Osteocyte (in vitro differentiated cells): ENCODE data around the gene ALPK1. TPM values are rescaled to one million over a fixed set of nuclear protein-coding genes. Genes with fewer than 3 reads are reported as not detected.

Source experiments
- DNase-seq: peaks from one replicate; pipeline ENCODE4 v3.0.0; 2021; ENCODE audit warnings: mixed read lengths; ENCODE audit not compliant: unreplicated experiment; ENCODE audit errors: extremely low spot score
- H3K27ac Mint-ChIP-seq: one replicate; pipeline ENCODE4 v1.8.0; 2021; ENCODE audit warnings: mild to moderate bottlenecking, mixed read lengths; ENCODE audit not compliant: unreplicated experiment
- H3K27me3 Mint-ChIP-seq: one replicate; pipeline ENCODE4 v1.8.0; 2021; ENCODE audit warnings: mixed read lengths; ENCODE audit not compliant: unreplicated experiment
- H3K36me3 Mint-ChIP-seq: one replicate; pipeline ENCODE4 v1.8.0; 2021; ENCODE audit warnings: mixed read lengths; ENCODE audit not compliant: unreplicated experiment
- H3K4me1 Mint-ChIP-seq: one replicate; pipeline ENCODE4 v1.8.0; 2021; ENCODE audit warnings: mixed read lengths; ENCODE audit not compliant: unreplicated experiment
- H3K4me3 Mint-ChIP-seq: one replicate; pipeline ENCODE4 v1.8.0; 2021; ENCODE audit warnings: mild to moderate bottlenecking, moderate library complexity, mixed read lengths; ENCODE audit not compliant: unreplicated experiment
- H3K9me3 Mint-ChIP-seq: one replicate; pipeline ENCODE4 v1.8.0; 2021; ENCODE audit warnings: mixed read lengths; ENCODE audit not compliant: unreplicated experiment
- CTCF ChIP-seq: fragments of 200-600 bp; sonication (generic); IDR thresholded peaks from 2 replicates; pipeline ENCODE4 v1.5.0; 2021; ENCODE audit warnings: antibody characterized with exemption, mild to moderate bottlenecking, moderate library complexity
- total RNA-seq: library from RNA; stranded (reverse); gene quantifications from 2 replicates; pipeline ENCODE4 v1.2.1, GENCODE V29; 2021

ALPK1 gene
- total RNA-seq, 1 donor from 2014 or later: 9.1 TPM

DNA sequence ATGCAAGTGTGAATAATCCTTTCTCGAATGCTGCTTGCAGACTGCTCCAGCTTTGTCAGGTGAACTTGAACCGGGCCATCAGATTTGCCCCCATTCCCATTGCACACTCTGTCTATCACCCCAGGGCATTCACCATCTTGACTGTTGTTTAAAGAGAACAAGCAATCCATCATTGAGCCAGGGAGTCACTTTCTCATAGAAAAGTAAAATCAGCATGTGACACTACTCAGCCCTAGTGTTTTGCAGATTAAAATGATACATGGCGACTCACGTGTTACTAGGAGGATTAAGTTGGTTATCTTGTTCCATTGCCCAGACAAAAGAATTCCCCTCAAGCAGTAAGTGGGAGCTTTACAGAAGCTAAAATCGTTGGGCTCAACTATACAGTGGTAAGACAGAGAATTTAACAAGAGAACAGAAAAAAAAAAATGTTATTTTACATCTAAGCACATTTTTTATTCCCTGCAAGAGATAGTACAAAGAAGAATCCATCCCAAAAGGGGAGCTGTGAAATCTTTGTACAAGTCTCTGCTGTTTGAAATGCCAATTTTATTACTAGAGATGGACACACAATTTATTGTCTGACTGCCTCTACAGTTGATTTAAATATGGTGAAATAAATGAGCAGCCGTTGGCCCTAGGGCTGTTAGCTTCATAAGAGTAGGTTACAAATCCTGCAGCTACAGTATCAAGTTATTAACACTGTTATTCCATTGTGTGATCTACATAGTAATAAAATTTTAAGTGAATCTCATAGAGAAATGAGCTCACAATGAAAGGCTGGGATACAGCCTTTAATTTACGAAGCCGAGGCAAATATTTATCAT, 151.3 kb downstream of the ALPK1 start:
- Mint-ChIP-seq H3K9me3 (peaks cover 16% of the 10 kb centered on the region), H3K27ac (no peak overlapping the region), H3K36me3 (peaks cover 1% of the 10 kb centered on the region), H3K4me1 (no peaks in the 10 kb centered on the region), H3K4me3 (no peak overlapping the region), H3K27me3 (peaks cover 12% of the 10 kb centered on the region)
- no peak for DNase-seq
- TF ChIP-seq CTCF: no peak

GRCh38 chr4:112449708-112450107, 152.5 kb downstream of the ALPK1 start:
- H3K36me3 Mint-ChIP-seq: peaks cover 1% of the 10 kb centered on the region
- peaks cover 9% of the 10 kb centered on the region for H3K9me3 Mint-ChIP-seq
- no peak for DNase-seq
- H3K27ac Mint-ChIP-seq: no peak overlapping the region
- TF ChIP-seq CTCF: no peak
- no peaks in the 10 kb centered on the region for H3K4me1 Mint-ChIP-seq
- H3K4me3 Mint-ChIP-seq: no peak overlapping the region
- peaks cover 12% of the 10 kb centered on the region for H3K27me3 Mint-ChIP-seq

- no peaks in the 10 kb centered on the region for H3K4me1 Mint-ChIP-seq
Measured at GRCh38 chr4:112451104-112451503, 153.9 kb downstream of the ALPK1 start.

DNA sequence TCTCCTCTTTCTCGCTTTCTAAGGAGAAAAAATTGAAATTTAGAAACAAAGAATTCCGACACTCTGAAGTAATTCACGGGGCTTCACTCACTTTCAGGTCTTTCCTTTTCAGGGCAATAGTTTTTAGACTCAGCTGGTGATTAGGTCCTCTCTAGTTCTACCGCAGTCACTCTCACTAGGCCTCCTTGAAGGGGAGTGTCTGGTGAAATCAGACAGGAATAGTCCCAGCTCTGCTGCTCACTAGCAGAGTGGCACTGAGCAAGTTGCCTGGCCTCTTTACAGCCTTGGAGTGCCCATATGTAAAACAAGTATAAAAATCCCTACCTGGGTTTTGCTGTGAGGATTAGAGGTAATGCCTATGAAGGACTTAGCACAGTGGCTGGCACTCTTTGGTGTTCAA, 154.7 kb downstream of the ALPK1 start:
- no peak for DNase-seq
- Mint-ChIP-seq H3K9me3 (peaks cover 4% of the 10 kb centered on the region), H3K4me1 (no peaks in the 10 kb centered on the region), H3K36me3 (no peaks in the 10 kb centered on the region), H3K4me3 (no peak overlapping the region), H3K27me3 (peaks cover 10% of the 10 kb centered on the region), H3K27ac (no peak overlapping the region)
- TF ChIP-seq CTCF: no peak

More at GRCh38 chr4:112451104-112451503, 153.9 kb downstream of the ALPK1 start:
- no peak for TF ChIP-seq CTCF
- Mint-ChIP-seq H3K4me3 (no peak overlapping the region), H3K9me3 (peaks cover 1% of the 10 kb centered on the region), H3K36me3 (no peaks in the 10 kb centered on the region), H3K27ac (no peak overlapping the region), H3K27me3 (peaks cover 10% of the 10 kb centered on the region)
- no peak for DNase-seq

DNA sequence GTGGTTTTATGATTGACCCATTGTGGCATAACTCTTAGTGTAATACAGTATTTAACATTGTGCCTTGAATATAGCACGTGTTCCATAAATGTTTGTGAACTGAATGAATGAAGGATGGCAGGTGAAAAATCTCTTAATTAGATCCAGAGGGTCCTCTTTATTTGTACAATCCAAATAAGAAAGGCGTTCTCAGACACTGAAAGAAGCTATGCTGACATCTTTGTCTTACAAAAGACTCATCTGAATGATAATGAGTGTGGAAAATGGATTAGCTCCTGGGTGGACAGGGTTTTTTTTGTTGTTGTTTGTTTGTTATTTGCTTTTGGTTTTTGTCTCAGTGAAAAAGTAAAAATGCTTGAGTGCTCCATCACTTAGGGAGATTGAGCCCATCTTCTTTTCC, 156.2 kb downstream of the ALPK1 start:
- no peak for DNase-seq
- Mint-ChIP-seq H3K27ac (no peak overlapping the region), H3K27me3 (peaks cover 10% of the 10 kb centered on the region), H3K4me1 (no peaks in the 10 kb centered on the region), H3K4me3 (no peak overlapping the region), H3K9me3 (peaks cover 10% of the 10 kb centered on the region), H3K36me3 (no peaks in the 10 kb centered on the region)
- no peak for TF ChIP-seq CTCF
